GM21576 (cell line): ENCODE measurements around the gene ATP23.

Source experiments
- ATAC-seq: cut with Tn5 transposase; IDR thresholded peaks from one replicate; pipeline ENCODE4 v1.9.1; 2021; ENCODE audit warnings: mild to moderate bottlenecking, moderate library complexity; ENCODE audit not compliant: unreplicated experiment

The ATP23 gene

GRCh38 chr12:57908511-57908910 is 32.9 kb upstream of the ATP23 start:
- ATAC-seq: no peak

GRCh38 chr12:57909056-57909455 is 32.3 kb upstream of the ATP23 start:
- no peak for ATAC-seq

GRCh38 chr12:57909611-57910010 is 31.8 kb upstream of the ATP23 start:
- no peak for ATAC-seq

- no peak for ATAC-seq
Observed at GRCh38 chr12:57918147-57918546, 23.2 kb upstream of the ATP23 start.

- ATAC-seq: no peak
Observed at GRCh38 chr12:57927086-57927485, 14.3 kb upstream of the ATP23 start.

GRCh38 chr12:57929092-57929830 is 12.1 kb upstream of the ATP23 start:
- ATAC-seq: no peak

GRCh38 chr12:57934819-57935218 is 6.5 kb upstream of the ATP23 start:
- ATAC-seq: no peak

- ATAC-seq: no peak
Observed at GRCh38 chr12:57935331-57935730, 6.0 kb upstream of the ATP23 start.

GRCh38 chr12:57935839-57936512 is 5.4 kb upstream of the ATP23 start:
- ATAC-seq: peak; percentile 99

GRCh38 chr12:57936513-57936883 is 4.9 kb upstream of the ATP23 start:
- ATAC-seq: no peak

- no peak for ATAC-seq
Observed at GRCh38 chr12:57939291-57939690, 2.1 kb upstream of the ATP23 start.

GRCh38 chr12:57940052-57940914 is 1.1 kb upstream of the ATP23 start:
- ATAC-seq: no peak

GRCh38 chr12:57940915-57941164 is 527 bp upstream of the ATP23 start:
- ATAC-seq: no peak

GRCh38 chr12:57943438-57944080 is 2.2 kb downstream of the ATP23 start:
- ATAC-seq: no peak

GRCh38 chr12:57944313-57945023 is 3.1 kb downstream of the ATP23 start:
- no peak for ATAC-seq

- ATAC-seq: no peak
Observed at GRCh38 chr12:57952766-57953165, 11.4 kb downstream of the ATP23 start.

GRCh38 chr12:57954768-57955167 is 13.4 kb downstream of the ATP23 start:
- ATAC-seq: no peak

- ATAC-seq: no peak
Observed at GRCh38 chr12:57958061-57958657, 16.8 kb downstream of the ATP23 start.

- ATAC-seq: no peak
Observed at GRCh38 chr12:57964421-57964820, 23.1 kb downstream of the ATP23 start.

GRCh38 chr12:57965766-57966165 is 24.4 kb downstream of the ATP23 start:
- ATAC-seq: no peak
